SH-SY5Y (cell line): ENCODE results near the gene PZP.

Experiments
- GATA2 ChIP-seq: IDR thresholded peaks from 2 replicates; pipeline ENCODE4 v1.6.1; 2011; ENCODE audit warnings: mild to moderate bottlenecking, low read depth, low read length
- GATA3 ChIP-seq: IDR thresholded peaks from 2 replicates; pipeline ENCODE4 v1.6.1; 2011; ENCODE audit warnings: low read depth, mild to moderate bottlenecking, low read length, moderate library complexity

DNA sequence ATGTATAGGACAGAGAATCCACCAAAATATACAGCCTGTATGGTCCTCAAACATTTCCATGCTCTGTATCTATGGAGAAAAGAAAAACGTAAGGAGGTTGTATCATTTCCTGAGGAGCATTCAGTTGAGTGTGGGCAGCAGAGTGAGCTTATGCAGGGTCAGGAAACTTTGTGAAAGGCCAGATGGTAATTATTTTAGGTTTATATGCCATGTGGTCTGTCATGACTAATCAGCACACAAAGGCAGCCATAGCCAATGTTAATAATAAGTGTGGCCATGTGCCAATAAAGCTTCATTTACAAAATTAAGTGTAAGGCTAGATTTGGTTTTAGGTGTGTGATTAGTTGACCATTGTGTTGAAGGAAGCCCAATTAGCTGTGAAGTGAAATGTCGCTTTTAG lies 59.3 kb downstream of the PZP start:
- no peak for TF ChIP-seq GATA2
- TF ChIP-seq GATA3: no peak
